ENCODE results near the gene UNC119B.
"Not testable (repeated sequence)": the region's sequence is repeated elsewhere in the genome, so short reads cannot be mapped to it uniquely, and the experiment has no call there.

The UNC119B gene

DNA sequence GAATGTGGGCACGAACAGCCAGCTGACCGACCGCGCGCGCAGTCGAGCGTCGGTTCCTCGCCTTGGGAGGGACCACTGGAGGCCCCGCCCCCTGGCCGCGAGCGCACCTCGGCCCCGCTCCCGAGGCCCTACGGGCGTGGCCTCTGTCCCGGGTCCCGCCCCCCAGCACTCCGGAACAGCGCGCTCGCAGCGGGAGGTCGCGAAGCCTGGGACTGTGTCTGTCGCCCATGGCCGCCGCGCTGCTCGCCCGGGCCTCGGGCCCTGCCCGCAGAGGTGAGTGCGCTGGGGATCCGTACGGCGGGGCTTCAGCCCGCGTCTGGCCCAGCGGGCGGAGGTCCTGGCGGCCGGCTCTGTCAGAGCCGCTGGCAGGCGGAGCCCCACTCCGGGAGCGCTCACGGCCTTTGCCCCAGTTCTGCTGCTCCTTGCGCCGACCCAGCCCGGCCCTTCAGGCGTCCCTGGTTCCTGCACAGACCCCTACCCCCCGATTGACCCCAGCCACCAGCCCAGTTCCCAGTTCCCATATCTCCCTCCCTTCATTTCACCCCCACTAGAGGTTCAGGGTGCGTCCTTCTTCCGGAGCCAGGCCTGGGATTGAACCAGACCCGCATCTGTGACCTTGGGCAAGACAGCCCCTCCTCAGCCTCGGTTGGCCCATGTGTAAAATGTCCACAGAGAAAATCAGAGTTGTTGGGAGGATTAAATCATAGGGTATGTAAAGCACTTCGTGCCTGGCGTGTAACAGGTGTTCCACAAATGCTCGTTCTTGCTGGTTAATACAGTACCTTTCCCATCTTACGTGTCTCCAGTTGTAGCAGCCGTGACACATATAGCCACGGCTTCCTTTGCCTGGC, 15.6 kb downstream of the UNC119B start, which contains the start of gene ACADS:
Gene ACADS (plus strand): TSS at position 168 of the 851 bp plus-strand sequence. CDS start 60 bp downstream, at position 228.
- H3K27ac ChIP-seq = peak within 1 kb of the TSS; percentile 74
- TF ChIP-seq ZFX (IDR thresholded peaks at IDR 0.05) = peak; percentile 73
- TF ChIP-seq, protein P1, sequence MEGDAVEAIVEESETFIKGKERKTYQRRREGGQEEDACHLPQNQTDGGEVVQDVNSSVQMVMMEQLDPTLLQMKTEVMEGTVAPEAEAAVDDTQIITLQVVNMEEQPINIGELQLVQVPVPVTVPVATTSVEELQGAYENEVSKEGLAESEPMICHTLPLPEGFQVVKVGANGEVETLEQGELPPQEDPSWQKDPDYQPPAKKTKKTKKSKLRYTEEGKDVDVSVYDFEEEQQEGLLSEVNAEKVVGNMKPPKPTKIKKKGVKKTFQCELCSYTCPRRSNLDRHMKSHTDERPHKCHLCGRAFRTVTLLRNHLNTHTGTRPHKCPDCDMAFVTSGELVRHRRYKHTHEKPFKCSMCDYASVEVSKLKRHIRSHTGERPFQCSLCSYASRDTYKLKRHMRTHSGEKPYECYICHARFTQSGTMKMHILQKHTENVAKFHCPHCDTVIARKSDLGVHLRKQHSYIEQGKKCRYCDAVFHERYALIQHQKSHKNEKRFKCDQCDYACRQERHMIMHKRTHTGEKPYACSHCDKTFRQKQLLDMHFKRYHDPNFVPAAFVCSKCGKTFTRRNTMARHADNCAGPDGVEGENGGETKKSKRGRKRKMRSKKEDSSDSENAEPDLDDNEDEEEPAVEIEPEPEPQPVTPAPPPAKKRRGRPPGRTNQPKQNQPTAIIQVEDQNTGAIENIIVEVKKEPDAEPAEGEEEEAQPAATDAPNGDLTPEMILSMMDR (conservative IDR thresholded peaks at IDR 0.05) = no peak

DNA sequence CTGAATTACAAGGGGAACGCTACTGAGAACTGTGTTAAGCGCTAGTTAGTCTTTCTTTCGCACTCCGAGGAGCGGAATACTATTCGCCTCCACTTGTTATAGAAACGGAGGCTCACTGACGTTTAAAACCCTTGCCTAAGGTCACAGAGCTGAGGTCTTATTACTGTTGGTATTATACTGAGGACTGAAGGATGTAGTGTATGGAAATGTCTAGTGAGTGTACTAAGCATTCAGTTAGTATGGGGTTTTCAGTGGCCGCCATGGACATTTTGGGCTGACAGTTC, 16.2 kb downstream of the UNC119B start:
- no peak for TF ChIP-seq ZFX (IDR thresholded peaks at IDR 0.05)
- TF ChIP-seq, protein P1 (conservative IDR thresholded peaks at IDR 0.05) = no peak
- H3K27ac ChIP-seq = peak overlapping the region; percentile 74

DNA sequence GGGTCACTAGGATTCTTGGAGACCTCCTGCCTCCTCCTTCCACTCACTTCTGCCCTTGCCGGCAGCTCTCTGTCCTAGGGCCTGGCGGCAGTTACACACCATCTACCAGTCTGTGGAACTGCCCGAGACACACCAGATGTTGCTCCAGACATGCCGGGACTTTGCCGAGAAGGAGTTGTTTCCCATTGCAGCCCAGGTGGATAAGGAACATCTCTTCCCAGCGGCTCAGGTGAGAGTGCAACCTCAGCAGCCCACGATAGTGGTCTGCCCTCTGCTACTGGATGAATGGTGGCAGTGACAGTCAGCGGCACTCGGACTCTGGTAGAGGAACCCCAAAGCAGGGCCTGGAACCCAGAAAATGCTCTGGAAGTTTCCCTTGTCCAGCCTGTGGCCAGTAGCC, 16.7 kb downstream of the UNC119B start:
- TF ChIP-seq ZFX (IDR thresholded peaks at IDR 0.05) = no peak
- TF ChIP-seq, protein P1 (conservative IDR thresholded peaks at IDR 0.05) = no peak
- no peak overlapping the region for H3K27ac ChIP-seq

DNA sequence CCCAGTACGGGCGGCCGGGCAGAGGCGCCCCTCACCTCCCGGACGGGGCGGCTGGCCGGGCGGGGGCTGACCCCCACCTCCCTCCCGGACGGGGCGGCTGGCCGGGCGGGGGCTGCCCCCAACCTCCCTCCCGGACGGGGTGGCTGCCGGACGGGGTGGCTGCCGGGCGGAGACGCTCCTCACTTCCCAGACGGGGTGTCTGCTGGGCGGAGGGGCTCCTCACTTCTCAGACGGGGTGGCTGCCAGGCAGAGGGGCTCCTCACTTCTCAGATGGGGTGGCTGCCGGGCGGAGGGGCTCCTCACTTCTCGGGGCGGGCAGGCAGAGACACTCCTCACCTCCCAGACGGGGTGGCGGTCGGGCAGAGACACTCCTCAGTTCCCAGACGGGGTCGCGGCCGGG, 21.9 kb downstream of the UNC119B start:
- H3K27ac ChIP-seq = not testable (repeated sequence)

DNA sequence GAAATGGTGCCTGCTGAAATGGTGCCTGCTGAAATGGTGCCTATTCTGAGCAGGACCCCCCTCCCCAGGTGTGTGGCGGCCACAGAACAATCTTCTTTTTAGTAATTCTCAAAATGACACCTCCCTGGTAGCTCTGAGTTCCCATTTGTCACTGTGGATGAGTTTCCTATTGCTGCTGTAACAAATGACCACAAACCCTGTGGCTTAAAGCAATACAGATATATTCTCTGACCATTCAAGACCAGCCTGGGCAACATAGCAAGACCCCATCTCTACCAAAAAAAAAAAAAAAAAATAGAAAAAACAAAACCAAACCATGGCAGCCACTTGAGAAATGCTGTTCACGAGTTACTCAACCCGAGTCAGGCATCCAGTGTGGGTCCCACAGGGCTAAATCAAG, 23.3 kb downstream of the UNC119B start:
- H3K27ac ChIP-seq = no peak overlapping the region
- TF ChIP-seq ZFX (IDR thresholded peaks at IDR 0.05) = no peak
- TF ChIP-seq, protein P1 (conservative IDR thresholded peaks at IDR 0.05) = no peak

DNA sequence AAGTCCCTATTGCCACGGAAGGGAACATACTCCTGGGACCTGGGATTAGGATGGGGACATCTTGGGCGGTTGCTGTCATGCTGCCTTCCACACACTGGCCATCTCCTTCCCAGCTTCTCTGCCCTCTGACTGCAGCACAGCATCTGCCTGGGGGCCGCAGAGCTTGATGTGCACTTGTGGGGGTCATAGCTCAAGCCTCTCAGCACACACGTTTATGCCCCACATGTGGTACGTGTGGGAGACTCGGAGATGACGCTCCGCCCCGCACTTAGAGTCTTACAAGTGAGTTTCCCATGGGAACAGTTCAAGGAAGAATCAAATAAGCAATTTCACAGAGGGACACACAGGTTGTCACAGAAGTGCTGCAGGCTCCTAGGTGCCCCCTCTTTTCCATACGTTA, 24.0 kb downstream of the UNC119B start:
- no peak overlapping the region for H3K27ac ChIP-seq
- TF ChIP-seq, protein P1 (conservative IDR thresholded peaks at IDR 0.05) = no peak
- TF ChIP-seq ZFX (IDR thresholded peaks at IDR 0.05) = no peak

DNA sequence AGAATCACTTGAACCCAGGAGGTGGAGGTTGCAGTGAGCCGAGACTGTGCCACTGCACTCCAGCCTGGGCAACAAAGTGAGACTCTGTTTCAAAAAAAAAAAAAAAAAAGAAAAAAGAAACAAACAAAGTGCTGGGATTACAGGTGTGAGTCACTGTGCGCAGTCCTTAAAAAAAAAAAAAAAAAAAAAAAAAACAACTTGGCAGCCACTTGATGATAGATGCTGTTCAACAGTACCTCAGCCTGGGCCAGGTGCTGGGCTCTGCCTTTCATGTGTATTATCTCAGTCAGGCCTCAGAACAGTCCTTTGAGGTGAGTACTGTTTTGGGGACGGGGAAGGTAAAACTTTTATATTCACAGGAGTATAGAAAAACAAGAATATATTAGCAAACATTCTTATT, 24.9 kb downstream of the UNC119B start:
- TF ChIP-seq ZFX (IDR thresholded peaks at IDR 0.05) = no peak
- TF ChIP-seq, protein P1 (conservative IDR thresholded peaks at IDR 0.05) = no peak
- H3K27ac ChIP-seq = no peak overlapping the region
